ENCODE results near the gene RNF186.
"Not testable (repeated sequence)": the region's sequence is repeated elsewhere in the genome, so short reads cannot be mapped to it uniquely, and the experiment has no call there.

Gene RNF186, protein sequence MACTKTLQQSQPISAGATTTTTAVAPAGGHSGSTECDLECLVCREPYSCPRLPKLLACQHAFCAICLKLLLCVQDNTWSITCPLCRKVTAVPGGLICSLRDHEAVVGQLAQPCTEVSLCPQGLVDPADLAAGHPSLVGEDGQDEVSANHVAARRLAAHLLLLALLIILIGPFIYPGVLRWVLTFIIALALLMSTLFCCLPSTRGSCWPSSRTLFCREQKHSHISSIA

DNA sequence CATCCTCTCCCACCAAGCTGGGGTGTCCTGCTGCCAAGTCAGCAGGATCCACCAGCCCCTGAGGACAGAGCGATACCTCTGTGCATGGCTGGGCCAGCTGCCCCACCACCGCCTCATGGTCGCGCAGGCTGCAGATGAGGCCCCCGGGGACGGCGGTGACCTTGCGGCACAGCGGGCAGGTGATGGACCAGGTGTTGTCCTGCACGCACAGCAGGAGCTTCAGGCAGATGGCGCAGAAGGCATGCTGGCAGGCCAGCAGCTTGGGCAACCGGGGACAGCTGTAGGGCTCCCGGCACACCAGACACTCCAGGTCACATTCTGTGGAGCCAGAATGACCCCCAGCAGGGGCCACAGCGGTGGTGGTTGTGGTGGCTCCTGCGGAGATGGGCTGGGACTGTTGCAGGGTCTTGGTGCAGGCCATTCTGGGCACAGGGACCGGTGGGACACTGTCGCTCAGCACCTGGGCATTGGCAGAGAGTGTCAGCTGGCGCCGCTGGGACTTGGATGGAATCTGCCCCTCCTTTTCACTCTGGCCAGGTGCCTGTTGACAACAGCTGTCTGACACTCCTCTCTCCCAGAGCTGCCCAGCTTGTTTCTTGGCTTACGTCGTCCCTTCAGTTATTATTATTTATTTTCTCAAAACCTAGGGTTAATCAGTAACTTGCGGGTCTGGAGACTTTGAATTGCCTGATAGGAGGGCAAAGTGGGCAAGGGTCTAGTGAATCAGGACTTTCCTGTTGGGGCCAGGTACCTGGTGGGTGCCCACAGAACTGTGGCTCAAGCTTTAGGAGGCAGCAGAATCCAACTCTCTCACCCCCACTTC lies at the start of gene RNF186:
Gene RNF186, minus strand, starts transcription at position 603 of the 823 bp plus-strand sequence. Its CDS starts 182 bp downstream, at position 421.
- DNase-seq: peak; percentile 74

DNA sequence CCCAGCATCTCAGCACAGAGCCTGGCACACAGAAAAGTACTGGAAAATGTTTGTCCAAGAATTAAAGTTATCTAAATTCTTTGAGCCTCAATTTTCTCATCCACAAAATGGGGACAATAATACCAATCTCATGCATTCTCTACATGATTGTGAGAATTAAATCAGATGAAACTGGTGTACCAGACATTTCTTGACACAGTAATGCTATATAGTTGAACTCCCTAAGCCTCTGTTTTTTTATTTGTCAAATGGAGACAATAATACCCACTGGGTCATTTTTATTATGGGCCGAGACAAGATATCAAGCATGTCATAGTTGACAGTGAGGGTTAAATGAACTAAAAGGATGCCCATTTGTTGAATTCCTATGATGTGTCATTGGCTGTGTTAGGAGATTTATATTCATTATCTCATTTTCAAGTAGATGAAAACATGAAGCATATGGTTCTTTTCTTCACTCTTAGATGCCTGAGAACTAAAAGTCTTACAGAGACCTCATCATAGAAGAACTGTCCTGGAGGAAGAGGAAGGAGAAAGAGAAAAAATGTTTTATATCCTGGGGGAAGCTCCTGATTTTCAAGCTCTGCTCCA lies 49.6 kb upstream of the RNF186 start:
- no peak for DNase-seq

GRCh38 chr1:19862944-19863343 lies 47.9 kb upstream of the RNF186 start:
- DNase-seq: no peak

DNA sequence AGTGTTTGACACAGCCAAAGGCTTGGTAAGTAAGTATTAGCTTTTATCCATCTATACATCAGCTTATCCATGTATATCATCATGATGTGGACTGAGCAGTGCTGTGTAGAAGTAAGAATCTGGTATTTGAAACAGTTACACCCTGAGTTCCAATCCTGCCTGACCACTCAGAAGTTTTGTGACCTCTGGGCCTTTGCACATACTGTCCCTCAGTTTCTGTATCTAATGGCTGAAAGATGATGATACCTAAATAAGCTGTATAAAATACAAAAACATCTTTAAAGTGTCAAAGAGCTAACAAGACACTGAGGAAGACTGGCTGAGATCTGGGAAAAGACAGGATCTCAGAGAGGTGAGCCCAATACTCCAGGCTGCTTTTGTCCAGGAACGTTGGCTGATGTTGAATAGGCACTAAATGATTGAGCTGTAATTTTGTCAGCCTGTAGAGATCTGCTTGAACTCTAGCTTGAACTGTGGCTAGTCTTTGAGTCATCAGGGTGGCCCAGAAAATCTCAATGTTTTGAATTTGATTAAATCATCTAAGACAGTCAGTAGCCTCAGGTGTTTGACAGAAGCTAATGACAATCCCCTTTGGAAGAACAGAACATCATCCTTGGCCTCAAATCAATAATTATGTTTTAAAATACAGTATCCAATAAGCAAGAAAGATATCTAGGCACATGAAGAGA lies 46.9 kb upstream of the RNF186 start:
- DNase-seq: no peak

GRCh38 chr1:19861034-19861433 lies 46.0 kb upstream of the RNF186 start:
- no peak for DNase-seq

- DNase-seq: no peak
Measured at GRCh38 chr1:19860418-19860817, 45.3 kb upstream of the RNF186 start.

- DNase-seq: no peak
Measured at GRCh38 chr1:19859876-19860275, 44.8 kb upstream of the RNF186 start.

- no peak for DNase-seq
Measured at GRCh38 chr1:19858893-19859292, 43.8 kb upstream of the RNF186 start.

GRCh38 chr1:19854866-19855265 lies 39.8 kb upstream of the RNF186 start:
- no peak for DNase-seq

DNA sequence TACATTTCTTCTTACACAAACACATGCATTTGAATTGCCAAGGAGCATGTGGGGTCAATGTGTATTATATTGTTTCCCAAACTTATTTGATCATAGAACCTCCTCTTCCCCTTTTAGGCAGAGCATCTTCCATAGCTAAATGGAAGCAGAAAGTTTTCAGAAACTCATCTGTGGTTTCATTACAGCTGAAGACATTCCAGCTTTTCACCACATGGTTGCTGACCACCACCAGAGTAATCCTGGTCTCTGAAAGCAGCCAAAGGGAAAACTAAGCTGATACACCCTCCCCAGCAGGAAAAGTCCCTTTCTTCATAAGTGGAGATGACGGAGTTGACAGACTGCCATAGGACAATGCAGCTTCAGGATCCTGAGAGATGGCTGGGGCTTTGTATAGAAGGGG lies 37.0 kb upstream of the RNF186 start:
- DNase-seq: no peak

GRCh38 chr1:19850214-19850613 lies 35.1 kb upstream of the RNF186 start:
- no peak for DNase-seq

- not testable (repeated sequence) for DNase-seq
Measured at GRCh38 chr1:19849307-19849706, 34.2 kb upstream of the RNF186 start.

DNA sequence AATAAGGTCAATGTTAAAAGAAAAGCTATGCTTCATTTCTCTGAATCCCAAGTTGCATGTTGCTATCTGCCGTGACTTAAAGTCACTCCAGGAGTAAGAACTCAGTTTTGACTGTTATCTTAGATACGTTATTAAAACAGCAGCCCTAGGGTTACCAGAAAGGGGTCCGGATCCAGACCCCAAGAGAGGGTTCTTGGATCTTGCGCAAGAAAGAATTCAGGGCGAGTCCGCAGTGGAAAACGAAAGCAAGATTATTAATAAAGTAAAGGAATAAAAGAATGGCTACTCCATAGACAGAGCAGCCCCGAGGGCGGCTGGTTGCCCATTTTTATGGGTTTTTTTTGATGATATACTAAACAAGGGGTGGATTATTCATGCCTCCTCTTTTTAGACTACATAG lies 32.3 kb upstream of the RNF186 start:
- DNase-seq: not testable (repeated sequence)

DNA sequence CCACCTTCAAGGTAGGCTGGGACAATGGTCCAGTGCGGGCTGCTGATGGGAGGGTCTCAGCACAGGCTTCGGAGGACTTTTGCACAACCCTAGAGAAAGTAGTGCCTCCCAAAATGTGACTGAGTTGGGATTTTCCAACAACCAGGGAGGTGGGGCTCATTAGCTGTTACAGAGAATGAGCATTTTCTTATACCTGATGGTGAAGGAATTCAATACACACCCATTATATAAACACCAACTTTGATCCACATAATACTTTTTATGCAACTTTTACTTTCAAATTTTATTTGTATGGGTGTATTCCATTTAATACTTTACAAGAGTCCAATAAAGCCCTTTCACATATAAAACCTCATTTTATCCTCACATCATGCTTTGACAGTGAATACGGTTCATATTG lies 31.3 kb upstream of the RNF186 start:
- no peak for DNase-seq

GRCh38 chr1:19845555-19845954 lies 30.5 kb upstream of the RNF186 start:
- no peak for DNase-seq

DNA sequence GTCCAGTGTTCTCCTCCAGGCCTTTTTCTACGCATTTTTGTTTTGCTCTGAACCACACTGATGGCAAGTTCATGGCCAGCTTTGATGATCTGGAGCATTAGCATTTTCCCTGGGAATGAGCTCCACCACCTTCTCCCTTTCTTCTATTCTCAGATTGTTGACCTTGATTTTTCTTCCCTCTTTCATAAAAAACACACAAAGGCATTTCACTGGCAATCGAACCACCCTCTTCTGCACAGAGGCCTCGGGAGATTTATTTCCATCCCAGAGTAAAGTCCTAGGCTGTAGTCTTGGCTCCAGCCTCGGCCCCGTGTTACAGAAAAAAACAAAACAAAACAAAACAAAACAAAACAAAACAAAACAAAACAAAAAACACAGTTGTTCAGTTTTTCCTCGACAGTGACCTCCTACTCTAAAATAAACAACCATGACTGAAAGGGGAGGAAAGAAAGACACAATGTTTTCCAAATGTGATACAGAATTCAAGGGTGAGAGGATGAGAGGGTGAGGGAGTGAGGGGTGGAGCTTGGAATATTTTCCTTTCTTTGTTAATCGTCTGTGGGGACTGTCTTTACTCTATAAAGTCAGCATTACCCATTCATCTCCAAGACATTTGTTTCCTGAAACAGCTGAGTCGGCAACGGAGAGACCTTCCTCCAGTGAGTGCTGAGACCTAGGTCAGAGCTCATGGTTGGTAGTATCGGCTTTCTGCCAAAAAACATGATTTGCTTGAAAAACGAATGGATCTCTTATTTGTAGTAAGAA lies 29.8 kb upstream of the RNF186 start:
- no peak for DNase-seq

DNA sequence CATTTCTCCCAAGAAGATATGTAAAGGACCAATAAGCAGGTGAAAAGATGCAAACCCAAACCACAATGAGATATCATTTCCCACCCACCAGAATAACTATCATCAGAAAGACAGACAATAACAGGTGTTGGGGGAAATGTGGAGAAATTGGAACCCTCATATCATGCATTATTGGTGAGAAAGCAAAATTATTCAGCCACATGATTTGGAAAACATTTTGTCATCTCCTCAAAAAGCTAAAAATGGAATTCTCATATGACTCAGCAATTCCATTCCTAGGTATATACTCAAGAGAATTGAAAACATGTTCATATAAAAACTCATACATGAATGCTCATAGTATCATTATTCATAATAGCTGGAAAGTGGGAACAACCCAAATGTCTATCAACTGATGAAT lies 25.1 kb upstream of the RNF186 start:
- DNase-seq: no peak

DNA sequence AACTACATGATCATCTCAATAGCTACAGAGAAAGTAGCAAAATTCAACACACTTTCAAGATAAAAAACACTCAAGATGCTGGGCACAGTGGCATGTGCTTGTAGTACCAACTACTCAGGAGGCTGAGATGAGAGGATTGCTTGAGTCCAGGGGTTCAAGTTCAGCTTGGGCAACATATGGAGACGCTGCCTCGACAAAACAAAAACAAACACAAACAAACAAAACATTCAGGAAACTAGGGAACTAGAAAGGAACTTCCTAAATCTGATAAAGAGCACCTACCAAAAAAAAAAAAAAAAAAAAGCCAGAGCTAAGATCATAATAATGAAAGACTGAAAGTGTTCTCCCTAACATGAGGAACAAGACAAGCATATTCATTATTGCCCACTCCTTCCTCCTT lies 22.8 kb upstream of the RNF186 start:
- no peak for DNase-seq

DNA sequence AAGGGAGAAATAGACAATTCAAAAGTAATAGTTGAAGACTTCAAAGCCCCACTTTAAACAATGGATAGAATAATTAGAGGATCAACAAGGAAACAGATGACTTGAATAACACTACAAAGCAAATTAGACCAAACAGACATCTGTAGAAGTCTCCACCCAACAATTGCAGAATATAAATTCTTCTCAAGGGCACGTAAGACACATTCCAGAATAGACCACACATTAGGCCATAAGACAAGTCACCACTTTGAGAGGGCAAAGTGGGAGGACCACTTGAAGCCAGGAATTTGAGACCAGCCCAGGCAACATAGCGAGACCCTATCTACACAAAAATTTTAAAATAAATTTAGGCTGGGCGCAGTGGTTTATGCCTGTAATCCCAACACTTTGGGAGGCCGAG lies 20.5 kb upstream of the RNF186 start:
- no peak for DNase-seq

GRCh38 chr1:19831441-19831840 lies 16.4 kb upstream of the RNF186 start:
- DNase-seq: no peak

GRCh38 chr1:19828546-19828945 lies 13.5 kb upstream of the RNF186 start:
- DNase-seq: no peak

GRCh38 chr1:19825298-19825697 lies 10.2 kb upstream of the RNF186 start:
- DNase-seq: no peak

- DNase-seq: no peak
Measured at GRCh38 chr1:19824541-19824940, 9.5 kb upstream of the RNF186 start.
